GM12891 (cell line): Measurements from ENCODE around the gene MRAS.

Experiments used
- DNase-seq: peaks from one replicate; pipeline ENCODE4 v3.0.0; 2011; ENCODE audit warnings: low spot score; ENCODE audit not compliant: insufficient read length
- FAIRE-seq: peaks from 2 replicates; lab custom pipeline; 2011; peaks lifted over from hg19 to GRCh38; lab: Jason Lieb, UNC
- PAX5 ChIP-seq: IDR thresholded peaks from 2 replicates; pipeline ENCODE4 v1.6.1; 2011; ENCODE audit warnings: low read length, moderate library complexity, mild to moderate bottlenecking; ENCODE audit not compliant: insufficient read depth, severe bottlenecking
- POLR2A ChIP-seq: IDR thresholded peaks from 2 replicates; pipeline ENCODE4 v1.6.1; 2011; ENCODE audit warnings: low read depth, low read length, control low read depth
- POLR2AphosphoS5 ChIP-seq: IDR thresholded peaks from 2 replicates; pipeline ENCODE4 v1.6.1; 2011; ENCODE audit warnings: low read depth, low read length, control low read depth
- POU2F2 ChIP-seq: IDR thresholded peaks from 2 replicates; pipeline ENCODE4 v1.6.1; 2011; ENCODE audit warnings: low read depth, mild to moderate bottlenecking, control low read depth, low read length, moderate library complexity
- SPI1 ChIP-seq: IDR thresholded peaks from 2 replicates; pipeline ENCODE4 v1.6.1; 2011; ENCODE audit warnings: low read depth, low read length, control low read depth
- TAF1 ChIP-seq: IDR thresholded peaks from 2 replicates; pipeline ENCODE4 v1.6.1; 2011; ENCODE audit warnings: low read depth, low read length, control low read depth

The MRAS gene

GRCh38 chr3:138440121-138440521, 91.7 kb downstream of the MRAS start:
- TF ChIP-seq TAF1 (no peak), SPI1 (no peak), POLR2A (no peak), PAX5 (no peak), POU2F2 (no peak), POLR2AphosphoS5 (no peak)
- FAIRE-seq (no peak), DNase-seq (no peak)

GRCh38 chr3:138440596-138440995, 92.2 kb downstream of the MRAS start:
- FAIRE-seq (no peak), DNase-seq (no peak)
- TF ChIP-seq POU2F2 (no peak), POLR2AphosphoS5 (no peak), POLR2A (no peak), PAX5 (no peak), SPI1 (no peak), TAF1 (no peak)

- no peak for TF ChIP-seq POLR2A
- TF ChIP-seq POLR2AphosphoS5 = no peak
- no peak for TF ChIP-seq TAF1
- TF ChIP-seq POU2F2 = no peak
- TF ChIP-seq SPI1 = no peak
- no peak for TF ChIP-seq PAX5
- FAIRE-seq = no peak
- DNase-seq = no peak
These were observed 92.9 kb downstream of the MRAS start for GRCh38 chr3:138441256-138441655.

- FAIRE-seq (no peak), DNase-seq (no peak)
- TF ChIP-seq POLR2AphosphoS5 (no peak), POU2F2 (no peak), SPI1 (no peak), POLR2A (no peak), PAX5 (no peak), TAF1 (no peak)
These were observed 93.4 kb downstream of the MRAS start for GRCh38 chr3:138441742-138442141.

GRCh38 chr3:138442433-138442832, 94.1 kb downstream of the MRAS start:
- FAIRE-seq (no peak), DNase-seq (no peak)
- no peak for TF ChIP-seq POU2F2
- no peak for TF ChIP-seq SPI1
- TF ChIP-seq PAX5 = no peak
- no peak for TF ChIP-seq POLR2A
- no peak for TF ChIP-seq POLR2AphosphoS5
- TF ChIP-seq TAF1 = no peak

- no peak for TF ChIP-seq POU2F2
- TF ChIP-seq SPI1 = no peak
- no peak for TF ChIP-seq POLR2AphosphoS5
- no peak for TF ChIP-seq POLR2A
- TF ChIP-seq TAF1 = no peak
- TF ChIP-seq PAX5 = no peak
- FAIRE-seq (no peak), DNase-seq (no peak)
These were observed 94.7 kb downstream of the MRAS start for GRCh38 chr3:138443091-138443490.

- no peak for FAIRE-seq
- TF ChIP-seq TAF1 (no peak), POU2F2 (no peak), PAX5 (no peak), POLR2AphosphoS5 (no peak), SPI1 (no peak)
These were observed 95.4 kb downstream of the MRAS start for GRCh38 chr3:138443521-138444503.

GRCh38 chr3:138445236-138445635, 96.9 kb downstream of the MRAS start:
- FAIRE-seq (no peak), DNase-seq (no peak)
- TF ChIP-seq TAF1 (no peak), PAX5 (no peak), SPI1 (no peak), POLR2A (no peak), POLR2AphosphoS5 (no peak), POU2F2 (no peak)

More at GRCh38 chr3:138443521-138444503, 95.4 kb downstream of the MRAS start:
- no peak for DNase-seq

GRCh38 chr3:138445654-138446053, 97.3 kb downstream of the MRAS start:
- FAIRE-seq = no peak

More at GRCh38 chr3:138445654-138446053, 97.3 kb downstream of the MRAS start:
- TF ChIP-seq PAX5 (no peak), TAF1 (no peak), POLR2A (no peak), POU2F2 (no peak), POLR2AphosphoS5 (no peak), SPI1 (no peak)
- DNase-seq = no peak
